K562 (cell line): ENCODE data around the gene HLTF. TPM values are rescaled to one million over a fixed set of nuclear protein-coding genes. Genes with fewer than 3 reads are reported as not detected.

Experiments used
- ATAC-seq: fragments of 200-7000 bp; cut with Tn5 transposase; 3 replicates; pipeline ENCODE4 v1.9.1; 2020; ENCODE audit warnings: moderate library complexity
- BruUV-seq: library from RNA; stranded (reverse); fragments of 400-500 nt; replicated peaks from 2 replicates; lab custom pipeline; 2021; lab: Mats Ljungman, UMichigan
- CTCF ChIA-PET: fragments of 300-600 bp; formaldehyde crosslinking; extraction: SDS; loops from one replicate; lab custom pipeline; 2021; ENCODE audit warnings: low intra/inter-chr PET ratio; lab: Yijun Ruan, JAX
- POLR2A ChIA-PET: fragments of 300-600, 350-650 bp; sonication (Branson Sonifier 250); formaldehyde crosslinking; extraction: SDS; loops from one replicate; lab custom pipeline; 2021; ENCODE audit warnings: antibody characterized with exemption, inconsistent platforms; lab: Yijun Ruan, JAX
- DNase-seq, 4 experiments: peaks; one replicate each; pipeline versions ENCODE4 v3.0.0 to v3.0.0-alpha.2; 2011 to 2018; ENCODE audit warnings: low spot score in 3 of 4, mixed read lengths in 3 of 4; ENCODE audit errors: extremely low read depth in 1 of 4
- FAIRE-seq: peaks from 2 replicates; lab custom pipeline; 2011; peaks lifted over from hg19 to GRCh38; lab: Jason Lieb, UNC
- H2AFZ ChIP-seq: 2 replicates; pipeline ENCODE4 v1.6.0; 2011; ENCODE audit warnings: low read depth, low read length, control low read depth, inconsistent platforms
- H3K27ac ChIP-seq: fragments of 200-600 bp; 3 replicates; pipeline ENCODE4 v1.8.0; 2011; ENCODE audit warnings: low read depth, mild to moderate bottlenecking, control low read depth, inconsistent platforms, low read length, moderate library complexity, mixed read lengths; ENCODE audit errors: extremely low read depth
- H3K27me3 ChIP-seq, 2 experiments: fragments of 300-600 bp in 1 of 2; 2 replicates in 1 of 2; 3 replicates in 1 of 2; pipeline versions ENCODE4 v1.6.0 to v1.8.0; 2011; ENCODE audit warnings: inconsistent platforms in 2 of 2, low read length in 2 of 2, mild to moderate bottlenecking in 1 of 2, mixed read lengths in 1 of 2, moderate library complexity in 1 of 2; ENCODE audit not compliant: control insufficient read depth in 2 of 2, insufficient read depth in 2 of 2
- H3K36me3 ChIP-seq: fragments of 300-600 bp; 3 replicates; pipeline ENCODE4 v1.8.0; 2011; ENCODE audit warnings: mild to moderate bottlenecking, low read length, inconsistent platforms; ENCODE audit not compliant: control insufficient read depth, insufficient read depth
- H3K4me1 ChIP-seq, 2 experiments: fragments of 200-600 bp in 1 of 2; replicated peaks in 1 of 2; 2 replicates in 1 of 2; 3 replicates in 1 of 2; pipeline versions ENCODE4 v1.5.1 to v1.8.0; 2011; ENCODE audit warnings: inconsistent platforms in 2 of 2, low read length in 2 of 2, mild to moderate bottlenecking in 1 of 2, mixed read lengths in 1 of 2, moderate library complexity in 1 of 2; ENCODE audit not compliant: control insufficient read depth in 2 of 2, insufficient read depth in 2 of 2
- H3K4me2 ChIP-seq: 2 replicates; pipeline ENCODE4 v1.6.1; 2011; ENCODE audit warnings: low read length, control low read depth, inconsistent platforms, mixed read lengths; ENCODE audit not compliant: insufficient read depth
- H3K4me3 ChIP-seq: fragments of 200-600 bp; sonication (generic), shearing (Covaris generic); 2 replicates; pipeline ENCODE4 v1.5.1; 2016; ENCODE audit warnings: control low read depth, inconsistent platforms
- H3K79me2 ChIP-seq: fragments of 200-600 bp; 3 replicates; pipeline ENCODE4 v1.8.0; 2011; ENCODE audit warnings: low read length, inconsistent platforms; ENCODE audit not compliant: control insufficient read depth, insufficient read depth
- H3K9ac ChIP-seq, 2 experiments: 2 replicates each; pipeline versions ENCODE4 v1.6.0 to v1.6.1; 2011; ENCODE audit warnings: low read depth in 2 of 2, low read length in 2 of 2, control low read depth in 1 of 2, inconsistent platforms in 1 of 2, mild to moderate bottlenecking in 1 of 2, mixed read lengths in 1 of 2; ENCODE audit not compliant: insufficient read depth in 1 of 2
- H3K9me1 ChIP-seq: one replicate; pipeline ENCODE4 v1.6.0; 2011; ENCODE audit warnings: inconsistent platforms, mild to moderate bottlenecking, low read length, moderate library complexity; ENCODE audit not compliant: control insufficient read depth, insufficient read depth
- H3K9me3 ChIP-seq: replicated peaks from 2 replicates; pipeline ENCODE4 v1.5.1; 2011; ENCODE audit warnings: low read depth, low read length, inconsistent platforms; ENCODE audit not compliant: control insufficient read depth, insufficient read depth
- H4K20me1 ChIP-seq: replicated peaks from 2 replicates; pipeline ENCODE4 v1.6.1; 2011; ENCODE audit warnings: low read length, inconsistent platforms, mixed read lengths; ENCODE audit not compliant: control insufficient read depth, insufficient read depth
- ASH1L ChIP-seq: fragments of 450-650 bp; IDR thresholded peaks from 2 replicates; pipeline ENCODE4 v1.6.1; 2018; ENCODE audit warnings: borderline replicate concordance, mild to moderate bottlenecking, low read depth; ENCODE audit not compliant: partially characterized antibody
- FOXA3 ChIP-seq, 2 experiments: fragments of 450-650 bp in 1 of 2; sonication (generic) in 1 of 2; formaldehyde crosslinking; IDR thresholded peaks in 1 of 2; conservative IDR thresholded peaks in 1 of 2; 2 replicates each; pipeline versions ENCODE4 v1.4.0 to v1.8.0; 2020 to 2022; ENCODE audit warnings: mild to moderate bottlenecking in 2 of 2, missing genetic modification reagents in 1 of 2
- MTA3 ChIP-seq: fragments of 450-650 bp; formaldehyde crosslinking; IDR thresholded peaks from 2 replicates; pipeline ENCODE4 v1.6.1; 2017; ENCODE audit warnings: mild to moderate bottlenecking, borderline replicate concordance
- RAD51 ChIP-seq: fragments of 450-650 bp; IDR thresholded peaks from 2 replicates; pipeline ENCODE4 v1.7.1; 2016; ENCODE audit warnings: low read depth, mild to moderate bottlenecking, borderline replicate concordance
- RFX7 ChIP-seq: fragments of 250-450 bp; sonication (Bioruptor Pico); IDR thresholded peaks from 2 replicates; pipeline ENCODE4 v1.5.1; 2021; ENCODE audit warnings: mild to moderate bottlenecking
- YBX1 ChIP-seq: fragments of 450-650 bp; IDR thresholded peaks from 2 replicates; pipeline ENCODE4 v1.7.1; 2016; ENCODE audit warnings: mild to moderate bottlenecking
- ZNF174 ChIP-seq: fragments of 250-450 bp; sonication (Bioruptor Pico); IDR thresholded peaks from 2 replicates; pipeline ENCODE4 v1.4.0; 2020; ENCODE audit warnings: mild to moderate bottlenecking
- ZNF717 ChIP-seq: fragments of 250-450 bp; sonication (Bioruptor Pico); IDR thresholded peaks from 2 replicates; pipeline ENCODE4 v1.5.0; 2021
- ZNF778 ChIP-seq: fragments of 450-650 bp; formaldehyde crosslinking; IDR thresholded peaks from 2 replicates; pipeline ENCODE4 v1.4.0; 2020; ENCODE audit warnings: mild to moderate bottlenecking, moderate library complexity
- WGBS: fragments of 100-300 bp; shearing (Covaris generic); methylation state at CpG from one replicate; pipeline ENCODE4 v1.1.6; 2016; ENCODE audit warnings: low coverage, mixed read lengths; ENCODE audit not compliant: insufficient coverage; ENCODE audit errors: missing lambda C conversion rate; 5-methylcytosine and 5-hydroxymethylcytosine counted together
- in situ Hi-C: fragments of 300-500 bp; cut with MboI; formaldehyde crosslinking; loops from 4 replicates; pipeline ENCODE4 v1.15.0; 2018; ENCODE audit warnings: inconsistent platforms, mixed read lengths
- intact Hi-C: fragments of 100-400 bp; cut with micrococcal nuclease; formaldehyde crosslinking; loops from 2 replicates; pipeline ENCODE4 v1.14.2; 2022
- polyA plus RNA-seq, 8 experiments: library from polyadenylated mRNA; depleted of rRNA in 4 of 8; stranded (reverse) in 5 of 8; unstranded in 3 of 8; fragments of >200 nt; fragmentation: Nextera tagmentation in 2 of 8; fragmentation: Illumina TruSeq in 1 of 8; extraction: Ambion mirVana in 2 of 8; extraction: Trizol in 1 of 8; gene quantifications; 2 replicates each; pipeline versions ENCODE4 v1.2.1 to v1.2.3, GENCODE V29; 2011 to 2014; ENCODE audit warnings: inconsistent platforms in 1 of 8, missing spikeins in 1 of 8
- total RNA-seq, 7 experiments: library from RNA; depleted of rRNA in 6 of 7; stranded (reverse); fragments of >200 nt in 6 of 7; fragmentation: Illumina TruSeq in 2 of 7; extraction: Trizol in 2 of 7; gene quantifications; 2 replicates each; pipeline versions ENCODE4 v1.2.1 to v1.2.3, GENCODE V29; 2011 to 2021; ENCODE audit warnings: low replicate concordance in 1 of 7
- TF ChIP-seq, protein P1 (sequence below): sonication (generic); formaldehyde crosslinking; IDR thresholded peaks from 2 replicates; pipeline ENCODE4 v1.8.1; 2023; ENCODE audit warnings: mild to moderate bottlenecking, missing genetic modification reagents

The HLTF gene
- total and polyA plus RNA-seq, 9 of the 15 experiments (the other 6 are each of a cell fraction or from before 2014, with no cell fraction given): 35.1 to 82.4 (median 50.4) TPM

- H3K4me3 ChIP-seq: no peak overlapping the region
- TF ChIP-seq RFX7 (CRISPR knock-in tag) (no peak), ZNF717 (CRISPR knock-in tag) (no peak), MTA3 (no peak), YBX1 (no peak), ASH1L (no peak), RAD51 (no peak), ZNF174 (CRISPR knock-in tag) (no peak), FOXA3 (CRISPR knock-in tag; conservative IDR thresholded peaks at IDR 0.05 in 1 of 2, IDR thresholded peaks at IDR 0.05 in 1 of 2) (no peak), ZNF778 (CRISPR knock-in tag) (no peak)
- TF ChIP-seq, protein P1, sequence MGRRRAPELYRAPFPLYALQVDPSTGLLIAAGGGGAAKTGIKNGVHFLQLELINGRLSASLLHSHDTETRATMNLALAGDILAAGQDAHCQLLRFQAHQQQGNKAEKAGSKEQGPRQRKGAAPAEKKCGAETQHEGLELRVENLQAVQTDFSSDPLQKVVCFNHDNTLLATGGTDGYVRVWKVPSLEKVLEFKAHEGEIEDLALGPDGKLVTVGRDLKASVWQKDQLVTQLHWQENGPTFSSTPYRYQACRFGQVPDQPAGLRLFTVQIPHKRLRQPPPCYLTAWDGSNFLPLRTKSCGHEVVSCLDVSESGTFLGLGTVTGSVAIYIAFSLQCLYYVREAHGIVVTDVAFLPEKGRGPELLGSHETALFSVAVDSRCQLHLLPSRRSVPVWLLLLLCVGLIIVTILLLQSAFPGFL (CRISPR knock-in tag): no peak
- no peak overlapping the region for H2AFZ ChIP-seq
- H3K4me2 ChIP-seq: no peak overlapping the region
- FAIRE-seq (no peak), DNase-seq (no peak), ATAC-seq (no peak)
- H3K9me1 ChIP-seq: no peaks in the 10 kb centered on the region
- BruUV-seq: no TSS peak
- H3K79me2 ChIP-seq: no peaks in the 10 kb centered on the region
- H3K27ac ChIP-seq: no peak overlapping the region
- WGBS: 20% methylated on average over 1 of the region's 1 CpG
- no peaks in the 10 kb centered on the region for H3K36me3 ChIP-seq
- POLR2A ChIA-PET: no interaction called here
- no peaks in the 10 kb centered on the region for H4K20me1 ChIP-seq
- CTCF ChIA-PET: no interaction called here
- no peaks in the 10 kb centered on the region; a peak in 1 of 5 replicates for H3K4me1 ChIP-seq
- intact Hi-C loops: no loop called here
- no peaks in the 10 kb centered on the region for H3K9me3 ChIP-seq
- H3K9ac ChIP-seq: no peak overlapping the region
- in situ Hi-C loops: loop anchor here (10.0 kb wide), 1 partner anchor 370 kb away; no protein-coding TSS in a partner anchor
- peaks cover 0 to 4% of the 10 kb centered on the region in 2 experiments; a peak in 1 of 5 replicates for H3K27me3 ChIP-seq
Measured at GRCh38 chr3:149114458-149114857, 28.1 kb upstream of the HLTF start.
